Mucosa of gallbladder (tissue), 1 donor: ENCODE results near the gene RHBDD1. TPM values are rescaled to one million over a fixed set of nuclear protein-coding genes. Genes with fewer than 3 reads are reported as not detected.
A peak's percentile ranks its signal among the peaks of the same experiment; 100 is the strongest.

Experiments
- DNase-seq: peaks from one replicate; pipeline ENCODE4 v3.0.0-alpha.2; 2020; ENCODE audit warnings: low spot score
- total RNA-seq: library from RNA; stranded (reverse); gene quantifications from one replicate; pipeline ENCODE4 v1.2.1, GENCODE V29; 2021
- donor health status: DM: no; HTN: no; CAD: no.

The RHBDD1 gene
- total RNA-seq, 1 donor from 2014 or later, result 36.7 TPM

DNA sequence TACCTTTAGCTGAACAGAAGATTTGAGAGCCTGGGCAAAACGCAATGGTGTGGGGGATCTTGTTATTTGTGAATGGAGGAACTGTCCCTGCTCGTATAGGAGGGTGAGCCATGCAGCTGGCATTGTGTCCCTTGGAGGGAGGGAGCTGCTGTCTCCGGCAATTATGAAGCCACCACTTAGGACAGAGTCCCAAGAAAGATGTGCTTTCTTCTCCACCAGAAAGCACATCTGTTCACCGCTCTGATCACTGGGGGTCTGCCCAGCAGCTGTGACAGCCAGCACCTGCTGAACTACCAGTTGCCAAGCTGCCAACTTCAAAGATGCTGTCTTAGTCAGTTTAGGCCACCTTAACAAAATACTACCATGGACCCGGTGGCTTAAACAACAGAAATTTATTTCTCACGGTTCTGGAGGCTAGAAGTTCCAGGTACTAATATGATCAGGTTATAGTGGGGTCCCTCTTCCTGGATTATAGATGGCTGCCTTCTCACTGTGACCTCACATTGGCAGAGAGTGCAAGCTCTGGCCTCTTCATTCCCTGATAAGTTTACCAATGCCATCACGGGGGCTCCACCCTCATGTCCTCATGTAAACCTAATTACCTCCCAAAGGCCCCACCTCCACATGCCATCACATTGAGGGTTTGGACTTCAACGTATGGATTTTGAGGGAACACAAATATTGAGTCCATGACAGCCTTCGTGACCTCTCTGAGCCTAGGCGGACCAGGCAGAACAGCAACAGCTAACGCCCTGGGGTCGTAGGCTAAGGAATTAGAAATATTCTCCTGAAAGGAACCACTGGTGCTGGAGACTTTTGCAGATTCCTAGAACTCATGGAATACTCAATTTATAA lies 148.3 kb downstream of the RHBDD1 start:
- DNase-seq, result no peak

DNA sequence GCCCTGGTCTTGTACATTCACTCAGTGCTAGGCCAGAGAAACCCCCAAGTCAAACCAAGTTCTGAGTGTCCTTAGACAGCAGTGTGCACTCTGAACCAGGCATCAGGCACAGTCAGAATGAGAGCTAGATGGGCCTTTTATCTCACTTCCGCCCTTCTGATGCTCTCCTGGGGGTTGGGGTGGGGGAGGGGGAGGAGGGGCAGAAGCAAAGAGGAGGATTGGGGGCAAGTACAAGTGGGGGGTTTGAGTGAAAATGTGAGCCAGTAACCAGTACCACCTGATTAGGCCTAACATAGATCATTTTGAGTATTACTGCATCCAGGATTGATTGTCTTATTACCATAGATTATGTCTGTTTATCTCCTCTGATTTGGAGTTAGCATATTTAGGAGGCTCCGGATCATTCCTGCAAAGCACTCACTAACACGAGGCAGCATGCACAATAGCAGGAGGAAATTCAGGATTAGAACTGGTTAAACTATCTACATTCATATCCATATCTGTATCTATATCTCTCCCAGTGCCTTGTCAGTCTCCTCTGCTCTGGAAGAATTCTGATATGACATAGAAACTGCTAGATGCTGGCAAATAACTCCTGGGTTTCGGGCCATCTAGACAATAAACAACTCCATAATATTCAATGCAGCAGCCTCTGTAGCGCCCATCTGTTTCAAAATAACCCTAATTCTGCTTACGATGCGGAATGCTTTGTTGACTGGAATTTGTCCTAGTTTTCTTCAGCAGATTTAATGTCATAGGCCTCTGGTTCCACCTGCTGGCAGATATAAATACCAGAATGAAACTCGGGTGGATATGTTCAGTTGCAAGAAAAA lies 149.1 kb downstream of the RHBDD1 start:
- DNase-seq, result peak; percentile 58

- no peak for DNase-seq
Measured at GRCh38 chr2:226985583-226985946, 149.7 kb downstream of the RHBDD1 start.

GRCh38 chr2:226991663-226992062 lies 155.8 kb downstream of the RHBDD1 start:
- no peak for DNase-seq

GRCh38 chr2:226993171-226993570 lies 157.3 kb downstream of the RHBDD1 start:
- DNase-seq, result no peak

GRCh38 chr2:226994775-226995174 lies 158.9 kb downstream of the RHBDD1 start:
- no peak for DNase-seq

GRCh38 chr2:226995625-226996041 lies 159.8 kb downstream of the RHBDD1 start:
- peak; percentile 59 for DNase-seq

- no peak for DNase-seq
Measured at GRCh38 chr2:226999661-227000060, 163.8 kb downstream of the RHBDD1 start.

DNA sequence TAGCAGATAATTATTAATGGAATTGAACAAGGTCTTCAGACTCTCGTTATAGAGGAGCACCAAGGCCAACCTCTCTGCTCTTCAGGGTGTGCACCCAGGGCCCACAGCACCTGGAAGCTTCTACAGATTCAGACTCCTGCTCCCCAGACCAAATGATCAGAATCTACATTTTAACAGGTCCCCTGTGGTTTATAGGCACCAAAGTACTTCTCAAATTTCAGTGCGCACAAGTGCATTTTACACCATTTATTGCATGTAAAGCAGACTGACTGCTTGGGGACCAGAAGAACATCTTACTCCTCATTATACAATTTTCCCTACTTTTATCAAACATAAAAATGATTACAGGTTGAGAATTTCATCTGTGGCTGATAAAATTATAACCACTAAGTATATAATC lies 164.3 kb downstream of the RHBDD1 start:
- DNase-seq, result no peak

- DNase-seq, result no peak
Measured at GRCh38 chr2:227004482-227004881, 168.6 kb downstream of the RHBDD1 start.

DNA sequence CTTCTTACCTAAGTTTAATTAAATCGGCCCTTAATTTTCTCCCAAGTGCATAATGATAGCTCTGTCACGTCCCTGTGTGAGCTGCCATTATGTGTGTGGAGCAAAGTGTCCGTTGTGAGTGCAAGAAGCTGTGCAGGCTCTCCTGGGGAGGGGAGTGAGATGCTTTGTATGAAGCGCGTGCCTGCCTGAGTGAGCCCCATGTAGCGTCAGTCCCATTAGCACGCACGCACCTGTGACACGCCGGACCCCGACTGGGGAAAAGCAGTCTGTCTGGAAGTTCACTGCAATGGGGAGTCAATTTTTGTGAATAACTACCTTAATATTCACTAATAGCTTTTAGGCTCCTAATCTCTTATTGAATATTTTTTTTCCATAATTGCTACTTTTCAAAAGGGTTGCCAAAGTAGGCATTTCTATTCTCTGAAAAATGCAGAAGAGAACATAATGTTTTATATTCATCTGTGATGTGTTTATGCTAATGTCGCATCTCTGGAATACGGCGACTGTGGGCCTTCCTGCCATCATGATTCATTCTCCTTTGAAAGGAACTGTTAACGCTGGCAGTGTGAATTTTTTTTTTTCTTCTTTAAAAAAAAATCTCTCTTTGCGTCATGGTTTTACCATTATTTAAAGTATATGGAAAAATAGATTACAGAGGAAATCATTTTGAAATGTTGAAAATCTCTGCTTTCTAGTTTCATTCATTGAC lies 170.5 kb downstream of the RHBDD1 start:
- no peak for DNase-seq

GRCh38 chr2:227007148-227007547 lies 171.3 kb downstream of the RHBDD1 start:
- DNase-seq, result no peak

DNA sequence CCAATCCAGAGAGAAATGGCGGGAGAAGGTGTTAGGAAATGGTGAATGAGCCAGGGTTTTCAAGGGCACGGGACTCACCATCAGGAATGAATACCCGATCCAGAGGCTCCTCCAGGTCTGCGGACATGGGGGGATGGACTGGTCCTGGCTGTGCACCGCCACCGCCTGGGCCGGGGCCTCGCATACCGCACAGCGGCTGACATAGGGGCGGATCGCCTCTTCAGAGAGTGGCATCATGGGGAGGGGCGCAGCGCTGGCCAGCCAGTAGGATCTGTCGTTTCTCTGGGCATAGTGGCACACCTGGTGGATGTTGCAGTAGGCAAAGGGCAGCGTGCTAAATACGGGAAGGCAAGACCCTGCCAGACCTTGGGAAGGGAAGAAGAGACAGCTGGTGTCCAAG lies 172.1 kb downstream of the RHBDD1 start:
- DNase-seq, result no peak

DNA sequence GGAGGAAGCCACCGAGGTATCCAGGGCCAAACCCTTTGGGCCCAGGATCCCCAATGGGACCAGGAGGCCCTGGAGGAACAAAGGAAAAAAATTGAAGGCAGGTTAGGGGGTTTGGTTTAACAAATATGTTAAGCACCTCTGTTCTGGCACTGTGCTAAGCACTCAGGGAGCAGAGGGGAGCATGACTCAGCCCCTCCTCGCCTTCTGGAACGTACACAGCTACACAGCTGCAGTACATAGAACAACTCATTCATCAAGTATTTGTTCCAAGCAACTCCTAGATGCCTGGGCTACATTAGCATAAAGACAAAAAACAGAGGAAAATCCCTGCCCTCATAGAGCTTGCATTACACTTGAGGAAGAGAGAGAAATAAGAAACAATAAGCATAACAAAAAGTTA lies 174.6 kb downstream of the RHBDD1 start:
- DNase-seq, result no peak

DNA sequence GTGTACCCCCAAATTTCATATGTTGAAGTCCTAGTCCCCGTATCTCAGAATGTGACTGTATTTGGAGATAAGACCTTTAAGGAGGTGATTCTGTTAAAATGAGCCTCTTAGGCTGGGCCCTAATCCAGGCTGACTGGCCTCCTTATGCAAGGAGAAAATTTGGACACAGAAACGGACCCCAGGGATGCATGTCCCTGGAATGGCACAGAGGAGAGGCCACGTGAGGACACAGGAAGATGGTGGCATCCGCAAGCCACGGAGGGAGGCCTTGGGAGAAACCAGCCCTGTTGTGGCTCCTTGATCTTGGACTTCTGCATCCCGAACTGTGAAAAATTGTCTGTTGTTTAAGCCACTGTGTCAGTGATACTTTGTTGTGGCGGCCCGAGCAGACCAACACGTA lies 177.5 kb downstream of the RHBDD1 start:
- no peak for DNase-seq

DNA sequence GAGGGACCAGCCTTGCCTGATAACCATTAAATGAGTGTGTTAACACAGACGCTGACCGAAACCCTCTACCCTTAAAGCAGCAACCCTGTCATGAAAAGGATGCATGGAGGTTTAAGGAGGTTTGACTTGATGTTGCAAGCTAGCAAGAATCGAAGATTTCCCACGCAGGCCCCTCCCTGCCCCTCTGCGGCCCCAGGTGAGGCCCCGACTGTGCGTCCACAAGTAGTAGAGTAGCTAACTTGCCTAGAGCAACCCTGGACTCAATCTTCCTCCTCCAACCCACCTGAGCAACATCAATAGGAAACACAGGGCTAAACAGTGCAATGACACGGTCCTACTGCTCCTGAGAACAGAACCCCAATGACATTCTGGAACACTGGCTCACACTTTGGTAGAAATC lies 178.0 kb downstream of the RHBDD1 start:
- DNase-seq, result no peak

GRCh38 chr2:227016894-227017293 lies 181.0 kb downstream of the RHBDD1 start:
- no peak for DNase-seq

DNA sequence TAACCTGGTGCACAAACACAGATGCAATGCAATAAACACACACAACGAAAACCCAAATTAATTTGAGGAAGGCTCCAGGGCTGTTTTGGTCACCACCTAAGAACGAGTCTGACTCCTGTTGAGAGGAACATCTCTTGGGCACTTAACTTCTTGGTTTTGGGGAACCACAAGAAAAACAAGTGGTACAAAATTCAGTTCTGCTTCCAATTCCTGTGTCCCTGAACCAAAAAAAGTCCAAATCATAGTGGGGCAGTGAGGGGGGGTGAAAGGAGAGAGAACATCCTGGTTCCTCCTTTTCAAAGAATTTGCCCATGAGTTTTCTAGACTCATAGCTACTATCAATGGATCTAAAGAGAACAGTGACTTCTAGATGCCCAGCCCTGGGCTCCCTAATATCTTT lies 184.6 kb downstream of the RHBDD1 start:
- no peak for DNase-seq

DNA sequence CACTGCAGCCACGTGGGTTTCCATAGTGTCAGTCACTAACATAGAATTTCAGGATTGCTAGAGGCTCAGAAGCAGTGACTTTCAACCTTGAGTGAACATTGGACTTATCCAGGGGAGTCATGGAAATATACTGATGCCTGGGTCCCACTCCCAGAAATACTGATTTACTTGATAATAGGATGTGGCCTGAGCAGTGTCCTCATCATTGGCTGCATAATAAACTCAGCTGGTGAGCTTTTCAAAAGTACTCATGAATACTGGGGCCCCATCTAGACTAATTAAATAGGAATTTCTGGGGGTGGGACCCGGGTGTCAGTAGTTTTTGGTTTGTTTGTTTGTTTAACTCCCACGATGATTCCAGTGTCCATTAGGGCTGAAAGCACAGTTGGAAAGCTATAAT lies 186.8 kb downstream of the RHBDD1 start:
- no peak for DNase-seq

- no peak for DNase-seq
Measured at GRCh38 chr2:227025510-227025909, 189.7 kb downstream of the RHBDD1 start.

- no peak for DNase-seq
Measured at GRCh38 chr2:227029426-227030105, 193.7 kb downstream of the RHBDD1 start.

DNA sequence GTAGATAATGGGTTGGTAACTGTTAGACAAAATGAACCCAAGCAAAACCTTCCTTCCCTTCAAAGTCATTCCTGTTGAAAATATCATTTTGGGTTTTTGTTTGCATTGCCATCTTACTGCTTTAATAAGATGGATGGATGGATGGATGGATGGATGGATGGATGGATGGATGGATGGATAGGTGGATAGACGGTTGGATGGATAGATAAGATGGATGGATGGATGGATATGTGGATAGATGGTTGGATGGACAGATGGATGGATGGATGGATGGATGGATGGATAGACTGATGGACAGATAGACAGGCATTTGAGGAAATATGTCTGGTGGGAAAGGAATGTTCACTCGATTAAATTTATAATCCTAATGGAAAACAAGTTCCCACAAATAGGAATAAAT lies 194.9 kb downstream of the RHBDD1 start:
- no peak for DNase-seq
